Stimulated activated CD4-positive, alpha-beta T cell treated with anti-CD3 and anti-CD28 coated beads, Interleukin-2, amount 100 ng/mL, for 48 hours (primary cell): ENCODE measurements around the gene EPS15.

Source experiments
- DNase-seq, 2 donors: peaks; one replicate each; pipeline ENCODE4 v3.0.0-alpha.2; 2020

Gene EPS15

DNA sequence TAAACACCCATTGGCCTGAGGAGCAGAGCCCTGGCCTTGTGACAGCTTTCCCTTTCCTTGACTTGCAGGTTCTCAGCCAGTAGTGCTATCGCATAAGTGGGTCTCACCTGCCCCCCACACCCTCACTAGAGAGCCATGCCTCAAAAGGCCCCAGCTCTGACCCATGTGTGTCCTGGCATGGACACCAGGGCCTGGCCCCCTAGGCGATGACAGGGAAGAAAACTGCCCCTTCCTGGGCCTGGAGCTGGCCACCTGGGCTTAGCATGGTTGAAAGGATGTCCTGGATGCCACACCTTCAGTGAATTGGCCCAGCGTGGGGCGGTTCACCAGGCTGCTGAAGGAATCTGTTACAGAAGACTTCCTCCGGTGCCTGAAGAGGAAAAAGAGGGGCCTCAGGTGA, 207.2 kb downstream of the EPS15 start:
- no peak for DNase-seq

DNA sequence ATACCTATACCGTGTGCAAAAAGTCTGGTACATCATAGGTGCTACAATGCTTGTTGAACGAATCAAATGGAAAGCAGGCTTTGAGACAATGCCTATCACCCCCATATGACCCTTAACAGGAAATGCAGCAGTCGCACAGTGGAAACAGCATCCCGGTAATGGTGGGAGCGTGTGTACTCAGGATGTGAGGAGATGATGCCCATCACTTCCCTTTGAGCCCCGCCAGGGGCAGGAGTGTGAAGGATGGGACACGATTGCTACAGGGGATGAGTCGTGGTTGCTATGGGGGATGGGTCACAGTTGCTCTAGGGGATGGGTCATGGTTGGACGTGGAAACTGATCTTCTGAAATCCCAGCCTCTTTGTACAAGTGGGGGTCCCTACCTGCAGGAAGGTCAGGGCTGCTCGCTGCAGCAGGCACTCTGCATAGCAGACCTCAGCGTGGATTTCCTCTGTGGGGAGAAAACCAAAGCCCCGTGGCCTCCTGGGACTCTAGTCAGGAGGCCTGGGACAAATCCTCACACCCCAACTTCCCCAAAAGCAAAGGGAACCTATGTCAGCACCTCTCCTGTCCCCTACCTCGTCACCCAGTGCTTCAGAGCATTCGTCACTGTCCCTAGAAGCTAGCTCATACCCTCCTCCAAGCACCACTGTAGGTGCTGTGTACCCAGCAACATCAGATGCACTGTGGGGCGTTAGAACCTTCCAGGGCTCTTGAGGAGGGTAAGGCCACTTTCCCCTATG, 208.0 kb downstream of the EPS15 start:
- DNase-seq: no peak

DNA sequence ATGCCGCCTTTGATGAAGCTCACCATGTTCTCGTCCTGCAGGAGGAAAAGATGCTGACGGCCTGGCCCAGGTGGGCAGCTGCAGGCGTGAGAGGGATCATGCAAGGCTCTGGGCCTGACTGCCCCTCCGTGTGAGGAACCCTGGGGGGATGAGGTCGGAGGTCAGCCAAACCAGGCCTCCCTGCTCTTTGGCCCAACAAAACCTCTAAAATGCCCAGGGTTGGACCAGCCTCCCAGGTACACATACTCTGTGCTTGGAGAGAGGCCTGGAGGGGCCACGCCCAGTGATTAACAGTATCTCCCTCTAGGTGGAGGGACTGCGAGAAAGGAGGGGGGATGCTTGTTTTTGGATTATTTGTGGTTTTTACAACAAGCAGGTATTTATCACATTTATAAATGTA, 209.8 kb downstream of the EPS15 start:
- DNase-seq: no peak

DNA sequence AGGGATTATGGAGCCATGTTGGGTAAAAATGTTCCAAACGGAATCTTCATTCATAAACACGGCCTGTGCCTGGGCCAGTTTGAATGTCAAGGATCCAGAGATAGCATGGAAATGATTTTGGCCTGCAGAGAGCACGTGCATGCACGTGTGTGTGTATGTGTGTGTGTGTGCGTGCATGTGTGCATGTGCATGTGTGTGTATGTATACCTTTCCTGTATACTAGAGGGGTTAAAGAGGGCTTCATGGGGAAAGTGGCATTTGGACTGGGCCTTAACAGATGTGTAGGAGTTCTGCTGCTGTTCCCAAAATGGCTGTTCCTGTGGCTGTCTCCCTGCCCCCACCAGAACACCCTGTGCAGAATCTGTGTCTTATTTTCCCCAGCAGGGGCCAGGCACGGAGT, 210.4 kb downstream of the EPS15 start:
- no peak for DNase-seq

DNA sequence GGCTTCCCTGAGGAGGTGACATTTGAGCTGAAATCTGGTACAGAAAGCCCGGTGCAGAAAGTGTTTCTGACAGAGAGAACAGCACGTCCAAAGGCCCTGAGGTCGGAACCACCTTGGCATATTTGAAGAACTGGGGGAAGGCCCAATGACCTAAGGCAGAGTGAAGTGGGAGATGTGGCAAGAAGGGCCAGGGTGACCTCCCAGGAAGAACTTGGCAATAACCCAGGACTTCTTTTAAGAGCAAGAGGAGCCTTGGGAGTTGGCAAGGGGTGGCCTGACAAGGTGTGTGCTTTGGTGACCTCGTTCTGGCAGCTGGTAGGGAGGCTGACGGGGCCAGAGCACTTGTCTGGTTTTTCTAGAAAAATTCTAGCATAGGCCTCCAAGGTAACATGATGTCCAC, 212.1 kb downstream of the EPS15 start:
- no peak for DNase-seq

DNA sequence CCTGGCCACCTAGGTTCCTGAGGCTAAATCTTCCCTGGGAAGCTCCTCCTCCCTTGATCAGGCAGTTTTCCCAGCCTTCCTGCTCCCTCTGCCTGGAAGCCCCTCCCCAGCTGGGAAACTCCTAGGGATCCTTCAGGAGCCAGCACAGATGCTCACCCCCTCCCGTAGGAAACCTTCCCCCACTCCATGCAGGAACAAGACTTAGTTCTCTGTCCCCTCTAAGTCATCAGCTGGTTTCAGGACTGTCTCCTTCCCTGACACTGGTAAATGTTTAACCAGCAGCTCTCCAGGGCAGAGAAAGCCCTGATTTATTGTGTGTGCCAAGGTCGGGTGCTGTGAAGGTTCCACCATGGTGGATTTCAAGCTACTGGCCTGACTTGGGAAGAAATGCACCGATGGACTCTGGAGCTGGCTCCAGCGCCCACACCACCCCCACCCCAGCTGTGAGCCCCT, 213.7 kb downstream of the EPS15 start:
- no peak for DNase-seq

DNA sequence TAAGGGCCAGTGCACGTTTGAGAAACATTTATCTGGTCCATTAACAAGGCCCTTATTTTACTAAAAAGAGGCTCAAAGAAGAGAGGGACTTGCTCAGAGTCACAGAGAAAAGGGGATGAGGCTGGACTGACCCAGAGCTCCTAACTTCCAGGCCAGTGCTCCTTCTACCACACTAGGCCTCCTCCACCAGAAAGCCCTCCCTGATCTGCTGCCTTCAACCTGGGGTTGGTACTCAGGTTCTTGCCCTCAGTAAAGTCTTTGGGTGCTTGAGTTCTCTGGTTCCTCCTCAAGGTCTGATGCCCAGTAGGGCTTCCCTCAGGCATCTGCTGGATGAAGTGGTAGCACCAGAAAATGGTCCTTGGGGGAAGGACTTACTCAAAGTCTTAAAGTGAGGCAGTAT, 214.7 kb downstream of the EPS15 start:
- no peak for DNase-seq
